ENCODE measurements around the gene GLIS1.

- no peak for TF ChIP-seq EZH2 (IDR thresholded peaks at IDR 0.05; ENCODE audit: borderline replicate concordance, insufficient read depth, low read length, poor library complexity, severe bottlenecking)
- TF ChIP-seq CTCF (IDR thresholded peaks at IDR 0.05; ENCODE audit: poor library complexity, severe bottlenecking): no peak
Measured at GRCh38 chr1:53460666-53461322, 278.2 kb downstream of the GLIS1 start.

All from neural cell (in vitro differentiated cells).